ENCODE results near the gene METTL4. TPM values are rescaled to one million over a fixed set of nuclear protein-coding genes. Genes with fewer than 3 reads are reported as not detected.

The METTL4 gene
- total and polyA plus RNA-seq, 2 donors from 2014 or later: 7.2 to 15.2 TPM

DNA sequence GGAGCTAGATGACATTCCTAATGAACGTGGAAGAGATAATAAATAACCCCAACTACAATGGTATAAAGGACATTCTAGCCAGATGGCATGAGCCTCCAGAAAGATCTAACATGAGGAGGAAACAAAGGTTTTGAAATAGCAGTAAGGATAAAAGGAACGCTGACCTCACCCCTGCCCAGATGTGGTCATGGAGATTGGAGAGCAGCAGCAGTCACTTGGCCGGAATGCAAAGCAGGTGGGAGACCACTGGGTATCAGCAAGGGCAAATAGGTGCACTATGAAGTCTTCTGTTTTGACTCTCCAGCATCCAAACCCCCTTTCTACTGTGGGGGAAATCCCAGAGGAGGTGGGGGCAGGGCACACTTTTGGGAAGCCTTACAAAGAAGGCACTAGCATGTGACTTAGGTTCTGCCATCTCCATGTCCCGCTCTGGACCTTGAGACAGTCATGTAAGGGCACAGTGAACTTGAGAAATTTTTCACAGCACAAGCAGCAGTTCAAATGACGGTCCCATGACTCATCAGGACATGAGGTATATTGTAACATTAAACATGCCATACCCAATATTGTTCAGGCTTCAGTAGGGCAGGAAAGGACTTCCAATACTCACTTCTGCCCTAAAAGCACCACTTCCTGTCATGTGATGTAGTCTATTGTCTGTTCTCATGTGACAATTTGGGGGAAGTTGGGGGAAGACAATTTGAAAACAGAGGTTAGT is 55.2 kb downstream of the METTL4 start:
- Histone ChIP-seq H3K36me3 (ENCODE audit: control insufficient read depth in 2 of 3, insufficient read depth in 3 of 3, low read length in 3 of 3) (no peaks in the 10 kb centered on the region), H3K4me1 (ENCODE audit: control insufficient read depth in 2 of 3, insufficient read depth in 2 of 3, low read depth in 1 of 3, low read length in 3 of 3) (no peaks in the 10 kb centered on the region), H3K4me3 (ENCODE audit: low read length in 3 of 3) (no peak overlapping the region), H3K9ac (ENCODE audit: low read length in 3 of 3) (no peak overlapping the region), H3K27ac (ENCODE audit: low read depth in 2 of 2, low read length in 2 of 2) (no peak overlapping the region), H3K9me3 (ENCODE audit: control insufficient read depth in 2 of 3, insufficient read depth in 1 of 3, low read length in 3 of 3) (no peaks in the 10 kb centered on the region), H3K27me3 (ENCODE audit: control insufficient read depth, insufficient read depth, low read length) (no peaks in the 10 kb centered on the region)
- no peak for FAIRE-seq
- intact Hi-C loops (cut with DNase I): no loop called here
- TF ChIP-seq, protein P1, sequence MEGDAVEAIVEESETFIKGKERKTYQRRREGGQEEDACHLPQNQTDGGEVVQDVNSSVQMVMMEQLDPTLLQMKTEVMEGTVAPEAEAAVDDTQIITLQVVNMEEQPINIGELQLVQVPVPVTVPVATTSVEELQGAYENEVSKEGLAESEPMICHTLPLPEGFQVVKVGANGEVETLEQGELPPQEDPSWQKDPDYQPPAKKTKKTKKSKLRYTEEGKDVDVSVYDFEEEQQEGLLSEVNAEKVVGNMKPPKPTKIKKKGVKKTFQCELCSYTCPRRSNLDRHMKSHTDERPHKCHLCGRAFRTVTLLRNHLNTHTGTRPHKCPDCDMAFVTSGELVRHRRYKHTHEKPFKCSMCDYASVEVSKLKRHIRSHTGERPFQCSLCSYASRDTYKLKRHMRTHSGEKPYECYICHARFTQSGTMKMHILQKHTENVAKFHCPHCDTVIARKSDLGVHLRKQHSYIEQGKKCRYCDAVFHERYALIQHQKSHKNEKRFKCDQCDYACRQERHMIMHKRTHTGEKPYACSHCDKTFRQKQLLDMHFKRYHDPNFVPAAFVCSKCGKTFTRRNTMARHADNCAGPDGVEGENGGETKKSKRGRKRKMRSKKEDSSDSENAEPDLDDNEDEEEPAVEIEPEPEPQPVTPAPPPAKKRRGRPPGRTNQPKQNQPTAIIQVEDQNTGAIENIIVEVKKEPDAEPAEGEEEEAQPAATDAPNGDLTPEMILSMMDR (IDR thresholded peaks at IDR 0.05; ENCODE audit: borderline replicate concordance, extremely low read depth, insufficient read depth): no peak
- DNase-seq: no peak

DNA sequence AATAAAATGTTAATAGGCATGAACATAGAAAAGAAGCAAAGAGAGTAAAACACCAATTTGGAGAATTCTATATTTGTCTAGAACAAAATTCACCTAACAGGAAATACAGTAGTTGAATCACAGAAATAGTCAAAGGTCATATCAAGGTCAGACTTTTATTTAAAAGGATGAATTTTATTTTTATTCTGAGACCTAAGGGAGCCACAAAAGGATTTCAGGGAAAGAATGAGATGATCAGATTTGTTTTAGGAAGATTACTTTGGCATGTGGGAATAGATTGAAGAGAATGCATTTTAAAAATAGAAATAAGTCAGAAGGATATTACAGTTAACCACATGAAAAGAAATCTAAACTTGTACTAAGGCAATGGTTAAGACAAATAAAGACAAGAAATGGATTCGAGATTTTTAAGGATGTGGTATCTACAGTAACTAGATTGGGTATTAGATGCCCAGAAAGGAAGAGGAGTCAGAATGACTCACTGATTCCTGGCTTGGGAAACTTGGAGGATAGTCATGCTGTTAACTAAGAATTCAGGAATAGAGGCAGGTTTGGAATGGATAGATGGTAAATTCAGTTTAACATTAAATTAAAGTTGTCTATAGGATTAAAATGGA is 56.0 kb downstream of the METTL4 start:
- DNase-seq (no peak), FAIRE-seq (no peak)
- Histone ChIP-seq H3K36me3 (ENCODE audit: control insufficient read depth in 2 of 3, insufficient read depth in 3 of 3, low read length in 3 of 3) (no peaks in the 10 kb centered on the region), H3K4me1 (ENCODE audit: control insufficient read depth in 2 of 3, insufficient read depth in 2 of 3, low read depth in 1 of 3, low read length in 3 of 3) (no peaks in the 10 kb centered on the region), H3K9ac (ENCODE audit: low read length in 3 of 3) (no peak overlapping the region), H3K4me3 (ENCODE audit: low read length in 3 of 3) (no peak overlapping the region), H3K27me3 (ENCODE audit: control insufficient read depth, insufficient read depth, low read length) (no peaks in the 10 kb centered on the region), H3K27ac (ENCODE audit: low read depth in 2 of 2, low read length in 2 of 2) (no peak overlapping the region), H3K9me3 (ENCODE audit: control insufficient read depth in 2 of 3, insufficient read depth in 1 of 3, low read length in 3 of 3) (no peaks in the 10 kb centered on the region)
- intact Hi-C loops (cut with DNase I): no loop called here
- TF ChIP-seq, protein P1 (IDR thresholded peaks at IDR 0.05; ENCODE audit: borderline replicate concordance, extremely low read depth, insufficient read depth): no peak

DNA sequence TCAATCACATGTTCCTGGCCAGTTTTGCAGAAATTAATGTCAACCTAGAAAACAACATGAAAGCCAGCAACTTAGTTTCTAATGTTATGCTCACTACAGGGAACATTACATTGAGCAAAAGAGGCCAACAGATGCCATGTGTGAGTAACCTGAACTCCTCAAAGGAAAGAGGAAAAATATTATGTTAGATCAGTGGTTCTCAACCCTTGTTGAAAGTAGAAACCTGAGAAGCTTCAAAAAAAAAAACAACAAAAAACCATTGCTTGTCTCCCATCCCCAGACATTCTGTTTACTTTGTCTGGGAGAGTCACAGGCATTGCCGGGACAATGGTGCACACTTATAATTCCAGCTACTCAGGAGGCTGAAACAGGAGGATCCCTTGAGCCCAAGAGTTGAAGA is 57.7 kb downstream of the METTL4 start:
- TF ChIP-seq, protein P1 (IDR thresholded peaks at IDR 0.05; ENCODE audit: borderline replicate concordance, extremely low read depth, insufficient read depth): no peak
- no peak for FAIRE-seq
- intact Hi-C loops (cut with DNase I): no loop called here
- Histone ChIP-seq H3K4me1 (ENCODE audit: control insufficient read depth in 2 of 3, insufficient read depth in 2 of 3, low read depth in 1 of 3, low read length in 3 of 3) (no peaks in the 10 kb centered on the region), H3K9ac (ENCODE audit: low read length in 3 of 3) (no peak overlapping the region), H3K4me3 (ENCODE audit: low read length in 3 of 3) (no peak overlapping the region), H3K27me3 (ENCODE audit: control insufficient read depth, insufficient read depth, low read length) (no peaks in the 10 kb centered on the region), H3K27ac (ENCODE audit: low read depth in 2 of 2, low read length in 2 of 2) (no peak overlapping the region), H3K36me3 (ENCODE audit: control insufficient read depth in 2 of 3, insufficient read depth in 3 of 3, low read length in 3 of 3) (no peaks in the 10 kb centered on the region), H3K9me3 (ENCODE audit: control insufficient read depth in 2 of 3, insufficient read depth in 1 of 3, low read length in 3 of 3) (no peaks in the 10 kb centered on the region)
- peak in 2 of 5 donors; percentile 39 to 43 for DNase-seq

Data from kidney (tissue), 14 donors.